Measurements from ENCODE around the gene GARIN5A.

Gene GARIN5A

GRCh38 chr19:50455992-50456391, 20.7 kb downstream of the GARIN5A start:
- peaks cover 3% of the 10 kb centered on the region for H3K27me3 ChIP-seq (replicated peaks)

GRCh38 chr19:50453243-50453642, 23.4 kb downstream of the GARIN5A start:
- TF ChIP-seq, protein P1, sequence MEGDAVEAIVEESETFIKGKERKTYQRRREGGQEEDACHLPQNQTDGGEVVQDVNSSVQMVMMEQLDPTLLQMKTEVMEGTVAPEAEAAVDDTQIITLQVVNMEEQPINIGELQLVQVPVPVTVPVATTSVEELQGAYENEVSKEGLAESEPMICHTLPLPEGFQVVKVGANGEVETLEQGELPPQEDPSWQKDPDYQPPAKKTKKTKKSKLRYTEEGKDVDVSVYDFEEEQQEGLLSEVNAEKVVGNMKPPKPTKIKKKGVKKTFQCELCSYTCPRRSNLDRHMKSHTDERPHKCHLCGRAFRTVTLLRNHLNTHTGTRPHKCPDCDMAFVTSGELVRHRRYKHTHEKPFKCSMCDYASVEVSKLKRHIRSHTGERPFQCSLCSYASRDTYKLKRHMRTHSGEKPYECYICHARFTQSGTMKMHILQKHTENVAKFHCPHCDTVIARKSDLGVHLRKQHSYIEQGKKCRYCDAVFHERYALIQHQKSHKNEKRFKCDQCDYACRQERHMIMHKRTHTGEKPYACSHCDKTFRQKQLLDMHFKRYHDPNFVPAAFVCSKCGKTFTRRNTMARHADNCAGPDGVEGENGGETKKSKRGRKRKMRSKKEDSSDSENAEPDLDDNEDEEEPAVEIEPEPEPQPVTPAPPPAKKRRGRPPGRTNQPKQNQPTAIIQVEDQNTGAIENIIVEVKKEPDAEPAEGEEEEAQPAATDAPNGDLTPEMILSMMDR (IDR thresholded peaks at IDR 0.05; ENCODE audit: low read depth, low read length, missing control alignments) = no peak
- Histone ChIP-seq H3K27ac (no peak overlapping the region), H3K36me3 (replicated peaks) (no peaks in the 10 kb centered on the region), H3K27me3 (replicated peaks) (no peaks in the 10 kb centered on the region), H3K4me3 (ENCODE audit: low read depth, low read length) (no peak overlapping the region)
- in situ Hi-C loops (cut with HindIII; ENCODE audit: low pct_ligation_motif_present, low sequenced_read_pairs) = no loop called here
- no peak for DNase-seq

More at GRCh38 chr19:50455992-50456391, 20.7 kb downstream of the GARIN5A start:
- in situ Hi-C loops (cut with HindIII; ENCODE audit: low pct_ligation_motif_present, low sequenced_read_pairs) = no loop called here
- H3K36me3 ChIP-seq (replicated peaks) = no peaks in the 10 kb centered on the region
- TF ChIP-seq, protein P1 (IDR thresholded peaks at IDR 0.05; ENCODE audit: low read depth, low read length, missing control alignments) = no peak
- H3K4me3 ChIP-seq (ENCODE audit: low read depth, low read length) = no peak overlapping the region
- no peak overlapping the region for H3K27ac ChIP-seq
- DNase-seq = no peak

DNA sequence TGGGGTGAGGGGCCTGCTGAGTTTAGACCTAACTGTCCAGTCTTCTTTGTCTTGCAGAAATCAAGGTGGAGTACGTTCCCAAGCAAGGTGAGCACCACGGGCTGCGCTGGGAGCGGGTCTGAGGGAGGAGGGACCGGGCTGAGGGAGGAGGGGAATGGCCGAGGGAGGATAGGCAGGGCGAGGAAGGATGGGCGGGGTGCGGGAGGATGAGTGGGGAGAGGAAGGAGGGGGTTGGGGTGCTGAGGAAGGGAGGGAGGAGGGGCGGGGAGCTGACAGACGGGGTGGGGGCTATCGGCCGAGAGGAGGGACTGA, 25.5 kb downstream of the GARIN5A start:
- in situ Hi-C loops (cut with HindIII; ENCODE audit: low pct_ligation_motif_present, low sequenced_read_pairs) = no loop called here

GRCh38 chr19:50450369-50451222, 26.1 kb downstream of the GARIN5A start:
- no peak for DNase-seq
- in situ Hi-C loops (cut with HindIII; ENCODE audit: low pct_ligation_motif_present, low sequenced_read_pairs) = no loop called here
- H3K27me3 ChIP-seq (replicated peaks) = no peaks in the 10 kb centered on the region
- TF ChIP-seq, protein P1 (IDR thresholded peaks at IDR 0.05; ENCODE audit: low read depth, low read length, missing control alignments) = no peak
- H3K27ac ChIP-seq = no peak overlapping the region
- H3K4me3 ChIP-seq (ENCODE audit: low read depth, low read length) = no peak overlapping the region
- no peaks in the 10 kb centered on the region for H3K36me3 ChIP-seq (replicated peaks)

More for the DNA sequence above, 25.5 kb downstream of the GARIN5A start:
- TF ChIP-seq, protein P1 (IDR thresholded peaks at IDR 0.05; ENCODE audit: low read depth, low read length, missing control alignments) = no peak
- H3K27me3 ChIP-seq (replicated peaks) = no peaks in the 10 kb centered on the region
- no peak overlapping the region for H3K4me3 ChIP-seq (ENCODE audit: low read depth, low read length)
- DNase-seq = no peak
- H3K27ac ChIP-seq = no peak overlapping the region
- H3K36me3 ChIP-seq (replicated peaks) = no peaks in the 10 kb centered on the region

GRCh38 chr19:50449236-50449899, 27.3 kb downstream of the GARIN5A start:
- in situ Hi-C loops (cut with HindIII; ENCODE audit: low pct_ligation_motif_present, low sequenced_read_pairs) = no loop called here
- no peak for DNase-seq
- TF ChIP-seq, protein P1 (IDR thresholded peaks at IDR 0.05; ENCODE audit: low read depth, low read length, missing control alignments) = no peak
- no peaks in the 10 kb centered on the region for H3K36me3 ChIP-seq (replicated peaks)
- H3K27me3 ChIP-seq (replicated peaks) = no peaks in the 10 kb centered on the region
- no peak overlapping the region for H3K4me3 ChIP-seq (ENCODE audit: low read depth, low read length)
- no peak overlapping the region for H3K27ac ChIP-seq

Measured in brain microvascular endothelial cell (primary cell).